OCI-LY3 (cell line): ENCODE data around the gene GRIFIN.

Source experiments
- CTCF ChIP-seq: fragments of 200-600, 300-600 bp; sonication (generic); IDR thresholded peaks from 2 replicates; pipeline ENCODE4 v1.5.1; 2014; ENCODE audit warnings: antibody characterized with exemption, low read length, low read depth
- EZH2phosphoT487 ChIP-seq: fragments of 200-600 bp; shearing (Covaris generic); IDR thresholded peaks from 2 replicates; pipeline ENCODE4 v1.6.1; 2018; ENCODE audit warnings: antibody characterized with exemption, mixed run types, low read depth

DNA sequence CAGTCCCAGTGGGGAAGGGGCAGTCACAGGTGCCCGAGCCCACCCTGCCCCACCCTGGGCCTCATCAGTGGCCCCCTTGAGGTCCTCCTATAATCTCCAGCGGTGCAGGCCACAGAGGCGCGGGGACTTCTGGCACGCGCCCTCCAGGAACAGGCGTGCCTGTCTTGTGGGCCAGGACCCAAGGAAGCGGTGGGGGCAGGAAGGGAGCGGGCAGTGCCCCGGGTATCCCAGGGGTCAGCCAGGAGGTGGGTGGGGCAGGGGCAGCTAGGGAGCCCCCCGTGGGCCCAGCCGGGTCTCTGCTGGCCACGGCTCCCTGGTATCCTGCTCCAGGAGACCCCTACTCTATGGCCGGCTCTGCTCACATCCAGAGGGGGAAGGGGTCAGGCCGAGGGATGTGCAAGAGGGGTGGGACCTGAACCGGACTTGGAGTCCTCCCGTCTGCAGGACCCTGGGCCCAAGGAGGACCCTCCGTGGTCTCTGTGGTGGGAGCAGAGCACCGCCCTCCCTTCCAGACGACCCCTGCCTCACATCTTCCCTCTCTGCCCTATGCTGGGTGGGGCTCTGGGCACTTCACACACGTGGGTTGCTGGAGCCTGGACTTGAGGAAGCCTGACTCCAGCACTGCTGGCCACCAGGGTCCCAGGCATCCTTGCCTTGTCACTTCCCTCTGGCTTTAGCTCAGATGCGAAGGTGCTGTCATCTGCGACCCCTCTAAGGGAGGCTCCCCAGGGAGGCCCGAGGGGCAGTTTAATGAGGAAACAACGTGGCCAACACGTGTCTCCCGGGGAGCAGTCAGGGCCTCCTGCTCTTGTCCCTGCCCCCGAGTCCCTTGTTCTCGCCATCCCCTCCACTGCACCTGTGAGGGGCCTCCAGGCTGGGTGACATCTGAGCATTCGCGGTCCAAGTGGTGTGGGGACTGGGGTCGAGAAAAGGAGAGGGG lies 18.3 kb upstream of the GRIFIN start:
- TF ChIP-seq CTCF (no peak), EZH2phosphoT487 (no peak)
